HG03095 (cell line): ENCODE measurements around the gene TBC1D22A.

Experiments used
- ATAC-seq: cut with Tn5 transposase; IDR thresholded peaks from one replicate; pipeline ENCODE4 v1.9.1; 2021; ENCODE audit warnings: moderate library complexity; ENCODE audit not compliant: unreplicated experiment

Gene TBC1D22A

GRCh38 chr22:47089374-47089773 is 326.9 kb downstream of the TBC1D22A start:
- no peak for ATAC-seq

GRCh38 chr22:47089796-47090460 is 327.5 kb downstream of the TBC1D22A start:
- no peak for ATAC-seq

- ATAC-seq, result no peak
These were observed 328.3 kb downstream of the TBC1D22A start for GRCh38 chr22:47090591-47091245.

DNA sequence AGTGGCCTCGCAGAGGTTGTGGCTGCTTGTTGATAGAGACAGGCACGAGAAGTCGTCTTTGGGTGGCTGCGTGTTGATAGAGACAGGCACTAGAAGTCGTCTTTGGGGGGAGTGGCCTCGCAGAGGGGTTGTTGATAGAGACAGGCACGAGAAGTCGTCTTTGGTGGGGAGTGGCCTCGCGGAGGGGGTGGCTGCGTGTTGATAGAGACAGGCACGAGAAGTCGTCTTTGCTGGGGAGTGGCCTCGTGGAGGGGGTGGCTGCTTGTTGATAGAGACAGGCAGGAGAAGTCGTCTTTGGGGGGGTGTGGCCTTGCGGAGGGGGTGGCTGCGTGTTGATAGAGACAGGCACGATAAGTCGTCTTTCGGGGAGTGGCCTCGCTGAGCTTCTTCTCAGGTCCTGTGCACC is 328.8 kb downstream of the TBC1D22A start:
- ATAC-seq, result no peak

- no peak for ATAC-seq
These were observed 329.7 kb downstream of the TBC1D22A start for GRCh38 chr22:47091921-47092700.

DNA sequence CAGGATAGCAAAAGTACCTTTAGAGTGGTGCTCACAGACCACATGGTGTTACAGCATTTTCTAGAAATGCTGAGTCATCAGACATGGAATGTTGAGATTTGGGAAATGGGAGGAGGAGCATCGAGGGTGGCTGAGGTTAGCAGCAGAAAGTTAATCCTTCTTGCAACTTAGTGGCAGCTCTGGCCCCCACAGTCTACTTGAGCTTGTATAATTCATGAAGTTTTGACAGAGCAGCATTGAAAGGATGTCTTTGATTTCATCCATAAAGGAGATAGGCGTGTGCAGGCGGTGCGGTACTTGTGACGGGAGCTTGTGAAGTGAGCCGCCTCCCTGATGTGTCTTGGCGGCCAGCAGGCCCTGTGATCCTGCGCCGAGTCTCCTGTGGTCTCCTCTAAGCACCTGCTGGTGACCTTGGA is 330.5 kb downstream of the TBC1D22A start:
- ATAC-seq, result no peak

- no peak for ATAC-seq
These were observed 331.3 kb downstream of the TBC1D22A start for GRCh38 chr22:47093720-47094119.

DNA sequence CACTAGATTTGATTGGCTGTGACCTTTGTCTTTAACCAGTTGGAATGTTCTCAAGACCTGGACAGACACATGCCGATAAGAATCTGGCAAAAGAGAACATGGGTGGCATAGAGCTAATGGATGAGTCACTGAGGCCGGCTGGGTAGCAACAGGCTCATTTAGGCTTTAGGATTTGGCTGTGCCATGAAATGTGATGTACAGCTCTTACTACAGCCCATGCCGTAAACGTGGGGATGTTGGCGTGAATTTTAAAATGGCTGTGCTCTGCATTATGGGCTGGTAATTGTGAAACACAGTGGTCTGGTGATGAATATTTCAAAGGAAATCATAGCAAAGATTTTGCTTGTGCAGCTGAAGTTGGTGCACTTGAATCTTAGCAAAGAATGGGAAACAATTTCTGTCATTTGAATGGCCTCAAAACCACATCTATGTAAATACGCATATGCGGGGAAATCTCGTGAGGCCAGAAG is 332.4 kb downstream of the TBC1D22A start:
- ATAC-seq, result no peak

DNA sequence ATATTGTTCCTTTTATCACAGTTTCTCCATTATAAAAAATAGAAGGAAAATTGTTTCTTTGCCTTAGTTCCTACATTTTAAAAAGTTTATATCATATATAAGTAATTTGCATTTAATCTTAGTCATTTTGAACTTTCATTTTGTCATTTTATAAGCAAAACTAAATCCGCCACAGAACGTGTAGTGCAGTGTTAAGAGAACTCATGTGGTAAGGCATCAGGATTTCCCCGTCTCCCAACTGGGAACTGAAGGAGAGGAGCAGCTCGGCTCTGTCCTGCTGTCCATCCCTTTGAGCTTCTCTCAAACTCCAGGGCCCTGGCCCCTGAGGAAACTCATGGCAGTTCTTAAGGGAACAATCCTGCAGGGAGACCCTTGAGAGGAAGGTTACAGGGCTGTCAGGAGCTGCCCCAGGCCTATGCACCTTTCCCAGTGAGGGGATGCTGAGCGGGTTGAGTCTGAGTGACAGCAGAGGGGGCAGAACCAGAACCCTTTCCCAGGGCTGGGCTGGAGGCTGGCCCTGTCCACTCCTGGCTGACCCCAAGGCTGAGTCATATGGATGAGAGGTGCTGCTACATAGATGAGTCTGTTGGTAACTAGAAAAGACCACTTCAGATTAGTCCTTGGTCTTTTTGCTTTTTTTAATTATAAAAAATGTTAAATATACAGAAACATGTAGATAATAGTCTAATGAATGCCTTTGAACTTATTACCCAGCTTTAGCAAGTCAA is 333.1 kb downstream of the TBC1D22A start:
- no peak for ATAC-seq

DNA sequence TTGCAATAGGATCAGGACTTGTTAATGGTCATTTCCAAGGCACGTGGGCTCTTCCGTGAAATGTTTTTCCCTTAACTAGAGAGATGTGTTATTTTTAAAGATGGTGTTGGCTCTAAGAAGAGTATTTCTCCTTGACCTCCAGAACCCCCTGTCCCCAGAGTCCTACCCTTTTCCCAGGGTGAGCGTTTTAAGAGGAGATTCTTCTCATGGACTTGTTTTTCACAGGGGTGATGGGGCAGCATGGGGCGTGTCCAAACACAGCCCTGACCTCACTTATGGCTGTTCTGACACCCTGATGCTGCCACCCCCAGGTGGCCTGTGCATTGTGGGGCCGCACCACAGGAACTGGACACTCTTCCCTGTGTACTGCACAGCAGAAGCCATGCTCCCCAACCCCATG is 335.7 kb downstream of the TBC1D22A start:
- ATAC-seq, result no peak

GRCh38 chr22:47098554-47098953 is 336.1 kb downstream of the TBC1D22A start:
- no peak for ATAC-seq

- ATAC-seq, result no peak
These were observed 337.6 kb downstream of the TBC1D22A start for GRCh38 chr22:47100019-47100418.

DNA sequence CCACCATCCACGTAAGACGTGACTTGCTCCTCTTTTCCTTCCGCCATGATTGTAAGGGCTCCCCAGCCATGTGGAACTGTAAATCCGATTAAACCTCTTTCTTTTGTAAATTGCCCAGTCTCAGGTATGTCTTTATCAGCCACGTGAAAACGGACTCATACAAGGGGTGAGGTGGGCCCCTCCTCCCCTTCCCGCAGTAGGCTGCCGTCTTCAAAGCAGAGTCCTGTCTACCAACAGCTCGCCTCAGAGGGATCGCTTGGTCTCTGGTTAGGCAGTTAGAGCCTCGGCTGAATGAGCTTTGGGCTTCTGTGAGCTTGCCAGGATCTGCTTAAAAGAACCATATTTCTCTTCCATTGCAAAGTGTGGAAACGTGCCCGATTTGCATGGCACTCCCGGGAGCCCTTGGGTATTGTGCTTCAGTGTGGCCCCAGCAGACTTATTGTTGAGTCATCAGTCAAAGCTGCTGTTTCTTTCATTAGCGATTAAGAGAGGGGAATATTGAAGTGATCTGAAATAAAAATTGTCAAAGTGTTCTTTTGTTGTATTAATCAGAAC is 338.3 kb downstream of the TBC1D22A start:
- no peak for ATAC-seq

GRCh38 chr22:47101321-47101885 is 339.0 kb downstream of the TBC1D22A start:
- no peak for ATAC-seq

DNA sequence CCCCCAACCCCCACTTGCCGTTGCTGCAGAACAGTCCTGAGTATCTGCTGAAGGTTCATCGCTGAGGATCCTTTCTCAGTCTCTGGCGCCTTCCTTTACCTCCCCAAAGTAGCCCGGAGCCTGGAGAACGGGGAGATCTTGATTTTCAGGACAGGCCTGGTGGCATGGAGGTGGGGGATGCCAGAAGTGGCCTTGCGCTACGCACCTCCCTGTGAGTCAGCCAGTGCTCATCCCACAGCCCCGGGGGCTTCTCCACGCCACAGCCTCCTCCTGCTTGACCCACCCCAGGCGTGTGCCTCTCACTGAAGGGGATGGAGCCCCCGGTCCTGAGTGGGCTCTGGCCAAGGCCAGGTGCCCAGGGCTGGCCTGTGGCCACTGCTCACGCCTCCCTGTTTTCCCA is 339.6 kb downstream of the TBC1D22A start:
- no peak for ATAC-seq

DNA sequence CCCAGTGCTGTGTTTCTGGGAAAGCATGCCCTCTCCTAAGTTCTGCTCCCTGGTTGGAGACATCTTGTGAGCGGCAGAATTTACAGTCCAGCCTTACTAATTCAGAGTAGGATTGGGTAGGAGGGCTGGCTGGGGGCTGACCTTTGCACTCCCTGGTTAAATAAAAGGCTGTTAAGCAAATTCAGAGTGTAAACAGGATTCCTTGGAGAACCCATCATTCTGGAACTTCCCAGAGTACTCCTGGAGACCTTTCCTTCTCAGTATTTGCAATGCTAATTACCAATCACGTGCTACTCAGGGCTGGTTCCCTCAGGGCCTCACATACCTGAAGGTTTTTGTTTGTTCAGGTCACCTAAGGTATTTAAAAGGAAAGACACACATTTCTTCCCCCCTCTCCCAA is 340.2 kb downstream of the TBC1D22A start:
- ATAC-seq, result no peak

DNA sequence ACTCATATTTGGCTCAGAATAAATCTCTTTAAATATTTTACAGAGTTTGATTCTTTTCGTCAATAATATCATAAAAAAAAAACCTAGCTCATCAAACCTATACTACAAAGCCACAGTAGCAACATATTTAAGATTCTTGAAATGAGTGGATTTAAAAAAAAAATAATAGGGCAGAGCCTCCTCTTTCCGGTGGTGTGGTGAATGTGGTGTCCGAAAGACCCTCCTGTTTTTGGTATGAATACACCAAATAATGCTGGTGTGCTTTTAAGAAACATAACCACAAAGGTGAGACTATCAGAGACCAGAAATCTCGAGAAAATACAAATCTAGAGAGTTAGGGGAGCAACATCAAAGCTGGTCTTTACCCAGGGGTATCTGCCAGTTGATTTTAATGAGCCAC is 342.6 kb downstream of the TBC1D22A start:
- no peak for ATAC-seq

DNA sequence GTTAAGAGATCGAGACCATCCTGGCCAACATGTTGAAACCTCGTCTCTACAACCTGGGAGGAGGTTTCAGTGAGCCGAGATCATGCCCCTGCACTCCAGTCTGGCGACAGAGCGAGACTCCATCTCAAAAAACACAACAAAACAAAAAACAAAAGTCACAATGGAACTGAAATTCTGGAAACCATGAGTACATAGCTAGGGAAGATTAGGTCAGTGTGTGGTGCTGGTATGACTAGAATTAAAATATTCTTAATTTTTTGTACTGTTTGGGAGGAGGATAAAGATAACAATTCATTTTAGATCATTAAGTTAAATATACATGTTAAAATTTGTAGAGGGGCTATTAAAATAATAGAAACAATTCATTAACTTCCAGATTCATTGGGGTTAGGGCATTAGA is 344.4 kb downstream of the TBC1D22A start:
- no peak for ATAC-seq

DNA sequence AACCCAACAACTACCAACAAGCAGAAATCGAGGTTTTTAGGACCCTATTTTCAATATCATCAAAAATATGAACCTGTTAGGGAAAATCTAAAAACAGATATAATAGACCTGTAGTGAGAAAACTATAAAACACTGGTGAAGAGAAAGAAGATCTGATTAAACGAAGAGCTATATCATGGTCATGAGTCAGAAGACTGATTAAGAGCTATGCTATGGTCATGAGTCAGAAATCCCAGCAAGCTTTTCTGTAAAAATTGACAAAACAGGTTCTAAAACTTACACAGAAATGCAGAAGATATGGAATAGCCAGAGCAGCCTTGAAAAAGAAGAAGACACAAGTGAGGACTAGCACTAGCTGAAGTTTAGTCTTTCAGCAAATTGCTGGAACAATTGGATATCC is 345.0 kb downstream of the TBC1D22A start:
- no peak for ATAC-seq

DNA sequence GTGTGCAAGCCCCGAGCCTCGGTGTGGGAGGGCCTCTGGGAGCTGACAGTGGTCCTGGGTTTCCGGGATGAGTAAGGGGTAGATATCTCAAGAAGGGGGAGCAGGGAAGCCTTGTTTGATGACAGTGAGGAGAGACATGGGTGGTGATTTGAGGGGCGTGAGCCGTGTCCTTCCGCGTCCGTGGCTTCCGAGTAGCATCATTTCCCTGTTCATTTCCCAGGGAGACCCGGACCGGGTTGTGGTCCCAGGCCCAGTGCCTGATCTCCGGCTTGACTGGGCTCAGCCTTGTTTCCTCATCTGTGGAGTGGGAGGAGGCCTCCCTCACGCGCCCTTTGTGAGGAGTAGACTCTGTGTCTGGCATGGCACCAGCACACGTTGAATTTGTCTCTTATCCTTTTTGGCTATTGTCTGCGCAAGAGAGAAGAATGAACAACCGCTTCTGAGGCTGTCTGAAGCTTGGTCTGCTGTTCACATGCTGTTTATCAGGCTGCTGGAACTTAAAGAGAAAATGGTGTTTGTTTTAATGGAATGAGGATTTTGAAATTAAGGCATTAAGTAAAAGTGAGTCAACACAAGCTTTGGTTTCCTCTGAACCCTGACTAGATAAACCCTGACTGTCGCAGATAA is 348.5 kb downstream of the TBC1D22A start:
- ATAC-seq, result no peak
